GM12872 (cell line): Measurements from ENCODE around the gene C17orf50.

Experiments
- CTCF ChIP-seq: IDR thresholded peaks from 3 replicates; pipeline ENCODE4 v1.5.1; 2011; ENCODE audit warnings: low read depth, mild to moderate bottlenecking, low read length, moderate library complexity; ENCODE audit not compliant: insufficient read depth

The C17orf50 gene

GRCh38 chr17:35804658-35805192, 44.0 kb downstream of the C17orf50 start:
- peak; percentile 86 for TF ChIP-seq CTCF

GRCh38 chr17:35807371-35808144, 46.9 kb downstream of the C17orf50 start:
- no peak for TF ChIP-seq CTCF

- TF ChIP-seq CTCF: no peak
Measured at GRCh38 chr17:35808240-35808961, 47.7 kb downstream of the C17orf50 start.

- TF ChIP-seq CTCF: peak; percentile 86
Measured at GRCh38 chr17:35808962-35809854, 48.5 kb downstream of the C17orf50 start, which contains the start of gene TAF15. TAF15 (plus strand) TSS chr17:35809484; CDS start chr17:35809570, 86 bp downstream.

GRCh38 chr17:35809855-35810461, 49.3 kb downstream of the C17orf50 start:
- TF ChIP-seq CTCF: no peak

- TF ChIP-seq CTCF: no peak
Measured at GRCh38 chr17:35811759-35812158, 51.1 kb downstream of the C17orf50 start.
